H1 (cell line): ENCODE results near the gene RYK. TPM values are rescaled to one million over a fixed set of nuclear protein-coding genes. Genes with fewer than 3 reads are reported as not detected.

ENCODE experiments used
- CTCF ChIA-PET: fragments of 300-600 bp; sonication (Branson Sonifier 250); formaldehyde crosslinking; loops from one replicate; lab custom pipeline; 2021; ENCODE audit not compliant: partially characterized antibody; lab: Charles Lee
- POLR2A ChIA-PET: fragments of 300-600 bp; sonication (Branson Sonifier 250); formaldehyde crosslinking; loops from one replicate; lab custom pipeline; 2021; ENCODE audit warnings: inconsistent platforms; ENCODE audit not compliant: partially characterized antibody; lab: Charles Lee
- DNase-seq, 2 experiments: peaks; one replicate each; pipeline versions ENCODE4 v3.0.0 to v3.0.0-alpha.2; 2010 to 2022; ENCODE audit warnings: low spot score in 2 of 2, low read depth in 1 of 2, mixed read lengths in 1 of 2
- FAIRE-seq: peaks from 2 replicates; lab custom pipeline; 2011; peaks lifted over from hg19 to GRCh38; lab: Jason Lieb, UNC
- H2AFZ ChIP-seq: 2 replicates; pipeline ENCODE4 v1.8.1; 2012; ENCODE audit warnings: low read length, inconsistent platforms
- H2AK5ac ChIP-seq: 2 replicates; pipeline ENCODE4 v1.6.1; 2013; ENCODE audit warnings: low read depth, low read length
- H2BK120ac ChIP-seq: replicated peaks from 2 replicates; pipeline ENCODE3; 2013; ENCODE audit warnings: low read depth, low read length, inconsistent platforms
- H2BK12ac ChIP-seq: 2 replicates; pipeline ENCODE4 v1.6.1; 2013; ENCODE audit warnings: low read depth, low read length
- H2BK15ac ChIP-seq: 2 replicates; pipeline ENCODE4 v1.6.1; 2013; ENCODE audit warnings: low read length
- H2BK20ac ChIP-seq: 2 replicates; pipeline ENCODE4 v1.6.1; 2013; ENCODE audit warnings: low read length
- H2BK5ac ChIP-seq: 2 replicates; pipeline ENCODE4 v1.6.1; 2013; ENCODE audit warnings: low read depth, low read length
- H3K14ac ChIP-seq: 2 replicates; pipeline ENCODE4 v1.6.1; 2013; ENCODE audit warnings: inconsistent platforms; ENCODE audit not compliant: insufficient read length
- H3K18ac ChIP-seq: 2 replicates; pipeline ENCODE4 v1.6.1; 2013; ENCODE audit warnings: low read length; ENCODE audit errors: extremely low read depth
- H3K23ac ChIP-seq: 2 replicates; pipeline ENCODE4 v1.6.1; 2013; ENCODE audit warnings: inconsistent platforms; ENCODE audit not compliant: insufficient read length
- H3K23me2 ChIP-seq: 2 replicates; pipeline ENCODE4 v1.6.1; 2013; ENCODE audit warnings: low read depth, low read length
- H3K27ac ChIP-seq: 2 replicates; pipeline ENCODE4 v1.6.1; 2011; ENCODE audit warnings: low read depth, low read length, inconsistent platforms
- H3K27me3 ChIP-seq, 4 experiments: replicated peaks in 1 of 4; 1 replicate in 1 of 4; 2 replicates in 3 of 4; pipeline versions ENCODE4 v1.6.1 to v1.8.1; 2011 to 2013; ENCODE audit warnings: low read length in 3 of 4, mild to moderate bottlenecking in 3 of 4, inconsistent platforms in 2 of 4, mixed read lengths in 2 of 4, moderate library complexity in 1 of 4; ENCODE audit not compliant: control insufficient read depth in 3 of 4, insufficient read depth in 3 of 4; ENCODE audit errors: extremely low read depth in 1 of 4
- H3K36me3 ChIP-seq, 4 experiments: 2 replicates each; pipeline versions ENCODE4 v1.6.1 to v1.8.1; 2011 to 2013; ENCODE audit warnings: mild to moderate bottlenecking in 4 of 4, low read length in 3 of 4, moderate library complexity in 2 of 4, control low read depth in 1 of 4, inconsistent platforms in 1 of 4; ENCODE audit not compliant: insufficient read depth in 4 of 4, control insufficient read depth in 2 of 4
- H3K4ac ChIP-seq: replicated peaks from 2 replicates; pipeline ENCODE3; 2013; ENCODE audit warnings: low read length, low read depth, mixed read lengths, inconsistent platforms; ENCODE audit not compliant: insufficient read length
- H3K4me1 ChIP-seq, 4 experiments: replicated peaks in 1 of 4; 1 replicate in 1 of 4; 2 replicates in 3 of 4; pipeline versions ENCODE4 v1.6.1 to v1.8.1; 2011 to 2013; ENCODE audit warnings: low read length in 3 of 4, inconsistent platforms in 2 of 4, mixed read lengths in 1 of 4; ENCODE audit not compliant: insufficient read depth in 4 of 4, control insufficient read depth in 3 of 4
- H3K4me2 ChIP-seq, 2 experiments: 2 replicates each; pipeline versions ENCODE4 v1.6.1 to v1.8.1; 2011 to 2013; ENCODE audit warnings: low read depth in 2 of 2, low read length in 2 of 2, control low read depth in 1 of 2, inconsistent platforms in 1 of 2, mild to moderate bottlenecking in 1 of 2; ENCODE audit not compliant: insufficient read depth in 1 of 2
- H3K4me3 ChIP-seq, 4 experiments: fragments of 200-600, 300-600 bp in 1 of 4; sonication (generic), shearing (Covaris generic), sonication (Bioruptor Twin) in 1 of 4; 2 replicates each; pipeline versions ENCODE4 v1.5.1 to v1.8.1; 2011 to 2016; ENCODE audit warnings: low read length in 4 of 4, low read depth in 3 of 4, control low read depth in 2 of 4, inconsistent platforms in 2 of 4, mild to moderate bottlenecking in 2 of 4, mixed read lengths in 1 of 4, moderate library complexity in 1 of 4; ENCODE audit not compliant: insufficient read depth in 2 of 4; ENCODE audit errors: extremely low read depth in 1 of 4
- H3K56ac ChIP-seq: replicated peaks from 2 replicates; pipeline ENCODE3; 2013; ENCODE audit warnings: low read depth, mild to moderate bottlenecking, mixed read lengths, low read length, inconsistent platforms; ENCODE audit not compliant: insufficient read length
- H3K79me1 ChIP-seq: 2 replicates; pipeline ENCODE4 v1.6.1; 2013; ENCODE audit warnings: low read depth, low read length, control low read depth
- H3K79me2 ChIP-seq, 2 experiments: 2 replicates each; pipeline versions ENCODE4 v1.6.1 to v1.8.1; 2012 to 2013; ENCODE audit warnings: low read length in 2 of 2, mild to moderate bottlenecking in 2 of 2, inconsistent platforms in 1 of 2; ENCODE audit not compliant: insufficient read depth in 2 of 2, control insufficient read depth in 1 of 2
- H3K9ac ChIP-seq, 4 experiments: replicated peaks in 1 of 4; 1 replicate in 1 of 4; 2 replicates in 3 of 4; pipeline versions ENCODE4 v1.6.1 to v1.8.1; 2011 to 2013; ENCODE audit warnings: low read depth in 3 of 4, low read length in 3 of 4, control low read depth in 2 of 4, mild to moderate bottlenecking in 2 of 4, moderate library complexity in 2 of 4, inconsistent platforms in 1 of 4; ENCODE audit errors: extremely low read depth in 1 of 4
- H3K9me3 ChIP-seq, 2 experiments: 2 replicates each; pipeline versions ENCODE4 v1.6.1 to v1.8.1; 2012 to 2013; ENCODE audit warnings: mild to moderate bottlenecking in 2 of 2, moderate library complexity in 2 of 2, control low read depth in 1 of 2, inconsistent platforms in 1 of 2, low read depth in 1 of 2, low read length in 1 of 2, mixed read lengths in 1 of 2; ENCODE audit not compliant: insufficient read depth in 2 of 2
- H4K20me1 ChIP-seq, 2 experiments: replicated peaks in 1 of 2; 2 replicates each; pipeline versions ENCODE3 to v1.8.1; 2011 to 2013; ENCODE audit warnings: inconsistent platforms in 2 of 2, low read length in 2 of 2, mild to moderate bottlenecking in 1 of 2; ENCODE audit not compliant: insufficient read depth in 2 of 2, control insufficient read depth in 1 of 2
- H4K5ac ChIP-seq: 2 replicates; pipeline ENCODE4 v1.6.1; 2013; ENCODE audit warnings: low read length, low read depth, mixed read lengths, inconsistent platforms; ENCODE audit not compliant: insufficient read length
- H4K8ac ChIP-seq: 2 replicates; pipeline ENCODE4 v1.8.0; 2013; ENCODE audit warnings: mild to moderate bottlenecking, moderate library complexity, low read length, inconsistent platforms; ENCODE audit not compliant: insufficient read depth; ENCODE audit errors: extremely low read depth
- H4K91ac ChIP-seq: replicated peaks from 2 replicates; pipeline ENCODE3; 2013; ENCODE audit warnings: low read length, mixed read lengths, inconsistent platforms; ENCODE audit not compliant: insufficient read length
- EP300 ChIP-seq, 2 experiments: IDR thresholded peaks; 1 replicate in 1 of 2; 2 replicates in 1 of 2; pipeline ENCODE4 v1.6.1; 2011 to 2012; ENCODE audit warnings: low read depth in 2 of 2, low read length in 2 of 2, mild to moderate bottlenecking in 2 of 2, borderline replicate concordance in 1 of 2, inconsistent platforms in 1 of 2, moderate library complexity in 1 of 2
- EZH2 ChIP-seq: fragments of 200-600 bp; sonication (generic); IDR thresholded peaks from 2 replicates; pipeline ENCODE4 v1.7.1; 2012; ENCODE audit warnings: low read depth, mild to moderate bottlenecking, moderate library complexity, low read length, inconsistent platforms; ENCODE audit not compliant: severe bottlenecking
- RNF2 ChIP-seq: fragments of 200-900, 300-1000 bp; sonication (generic); IDR thresholded peaks from 2 replicates; pipeline ENCODE4 v1.7.1; 2016; ENCODE audit warnings: borderline replicate concordance, low read depth, mild to moderate bottlenecking, antibody characterized with exemption, low read length; ENCODE audit not compliant: poor library complexity, severe bottlenecking; ENCODE audit errors: missing control alignments
- SP4 ChIP-seq: IDR thresholded peaks from 2 replicates; pipeline ENCODE4 v1.6.1; 2012; ENCODE audit warnings: low read length, inconsistent platforms
- TCF12 ChIP-seq: IDR thresholded peaks from 2 replicates; pipeline ENCODE4 v1.6.1; 2011; ENCODE audit warnings: low read depth, mild to moderate bottlenecking, low read length
- WGBS, 2 experiments: shearing (Covaris generic) in 1 of 2; methylation state at CpG; one replicate each; pipeline versions ENCODE4 v1.1.6 to v1.1.7; 2013 to 2015; ENCODE audit warnings: low lambda C conversion rate in 2 of 2, mixed read lengths in 2 of 2, inconsistent platforms in 1 of 2, low coverage in 1 of 2, missing lambda C conversion rate in 1 of 2; ENCODE audit not compliant: insufficient replicate concordance in 2 of 2, insufficient coverage in 1 of 2, insufficient read length in 1 of 2; ENCODE audit errors: extremely low coverage in 1 of 2, missing lambda C conversion rate in 1 of 2; 5-methylcytosine and 5-hydroxymethylcytosine counted together
- polyA plus RNA-seq, 7 experiments: library from polyadenylated mRNA; depleted of rRNA in 3 of 7; stranded (reverse) in 5 of 7; unstranded in 2 of 7; fragments of >200 nt in 5 of 7; fragments of 200-250 nt in 2 of 7; gene quantifications; 1 replicate in 5 of 7; 2 replicates in 1 of 7; 4 replicates in 1 of 7; pipeline versions ENCODE4 v1.2.1 to v1.2.3, GENCODE V29; 2011 to 2013; ENCODE audit warnings: missing spikeins in 2 of 7, mixed read lengths in 2 of 7
- total RNA-seq: library from RNA; stranded (reverse); fragmentation: NEBNext Ultra II Directional; extraction: Animal tissue kit (Norgen Biotek cat#: 25700); gene quantifications from 2 replicates; pipeline ENCODE4 v1.2.1, GENCODE V29; 2021
- TF ChIP-seq, protein P1 (sequence below): IDR thresholded peaks from 2 replicates; pipeline ENCODE4 v1.6.1; 2011; ENCODE audit warnings: low read depth, mild to moderate bottlenecking, low read length; ENCODE audit not compliant: insufficient read depth

Gene RYK
- total and polyA plus RNA-seq, 2 of the 8 experiments (the other 6 are each of a cell fraction or from before 2014, with no cell fraction given): 30.5 to 63.8 TPM

DNA sequence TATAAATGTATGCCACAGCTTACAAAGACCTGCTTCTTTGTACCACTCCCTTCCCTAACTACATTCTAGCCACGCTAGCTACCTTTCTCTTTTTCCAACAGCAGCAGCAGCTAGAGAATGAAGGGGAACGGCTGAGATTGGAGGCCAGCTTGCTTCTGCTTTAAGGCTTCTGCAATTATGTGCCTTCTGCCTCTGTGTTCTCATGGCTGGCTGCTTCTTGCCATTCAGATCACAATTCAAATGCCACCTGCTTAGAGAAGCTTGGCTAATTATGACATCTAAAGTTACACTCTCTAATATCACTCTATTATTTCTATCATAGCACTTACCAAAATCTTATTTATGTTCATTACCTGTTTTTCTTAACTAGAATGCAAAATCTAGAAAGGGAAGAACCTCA, 95.2 kb downstream of the RYK start:
- peaks cover 0 to 49% (median 15%) of the 10 kb centered on the region in 4 experiments; a peak in 7 of 8 replicates for H3K36me3 ChIP-seq
- H4K8ac ChIP-seq: no peak overlapping the region
- no peak overlapping the region for H2BK20ac ChIP-seq
- TF ChIP-seq, protein P1, sequence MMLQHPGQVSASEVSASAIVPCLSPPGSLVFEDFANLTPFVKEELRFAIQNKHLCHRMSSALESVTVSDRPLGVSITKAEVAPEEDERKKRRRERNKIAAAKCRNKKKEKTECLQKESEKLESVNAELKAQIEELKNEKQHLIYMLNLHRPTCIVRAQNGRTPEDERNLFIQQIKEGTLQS: no peak
- TF ChIP-seq RNF2 (no peak), SP4 (no peak), EP300 (IDR thresholded peaks at IDR 0.05; ENCODE audit: borderline replicate concordance in 1 of 2, low read depth in 2 of 2, low read length in 2 of 2) (no peak), EZH2 (no peak), TCF12 (no peak)
- no peaks in the 10 kb centered on the region for H3K9me3 ChIP-seq
- no peak overlapping the region for H3K18ac ChIP-seq
- H4K20me1 ChIP-seq: no peaks in the 10 kb centered on the region
- H2BK5ac ChIP-seq: no peak overlapping the region
- H3K4me3 ChIP-seq: no peak overlapping the region
- no peak overlapping the region for H2BK120ac ChIP-seq
- H3K27ac ChIP-seq: no peak overlapping the region
- DNase-seq (no peak), FAIRE-seq (no peak)
- H3K56ac ChIP-seq: no peak overlapping the region
- H3K27me3 ChIP-seq: no peaks in the 10 kb centered on the region
- no peak overlapping the region for H4K5ac ChIP-seq
- no peak overlapping the region for H2AK5ac ChIP-seq
- no peak overlapping the region for H2BK12ac ChIP-seq
- H2BK15ac ChIP-seq: no peak overlapping the region
- no peak overlapping the region for H3K4me2 ChIP-seq
- ChIA-PET CTCF (interaction anchor here (0.7 to 2.6 kb wide), 2 partner anchors 57 to 219 kb away, joined by 3 to 13 read pairs; no protein-coding TSS in a partner anchor), POLR2A (no interaction called here)
- H3K23me2 ChIP-seq: no peaks in the 10 kb centered on the region
- WGBS, 2 experiments: 79% methylated on average over 2 of the region's 2 CpGs; no CpG with 5 or more reads in 1 of the 2 experiments
- H3K4me1 ChIP-seq: no peaks in the 10 kb centered on the region
- no peak overlapping the region for H3K9ac ChIP-seq
- no peak overlapping the region for H2AFZ ChIP-seq
- H3K23ac ChIP-seq: no peak overlapping the region
- no peaks in the 10 kb centered on the region for H3K79me2 ChIP-seq
- H3K4ac ChIP-seq: no peak overlapping the region
- H3K14ac ChIP-seq: no peak overlapping the region
- H3K79me1 ChIP-seq: no peaks in the 10 kb centered on the region; the same call in 1 of the 2 replicates
- no peak overlapping the region for H4K91ac ChIP-seq
